Measurements from ENCODE around the gene AFF4.
A peak's percentile ranks its signal among the peaks of the same experiment; 100 is the strongest.

Gene AFF4

GRCh38 chr5:132915681-132916080, 47.8 kb downstream of the AFF4 start:
- TF ChIP-seq CTCF (IDR thresholded peaks at IDR 0.05): no peak
- DNase-seq: no peak
- no peak overlapping the region for H3K27ac Mint-ChIP-seq
- no peaks in the 10 kb centered on the region for H3K27me3 Mint-ChIP-seq (ENCODE audit: low read depth, poor library complexity)
- H3K36me3 Mint-ChIP-seq (ENCODE audit: low read depth): peaks cover 71% of the 10 kb centered on the region
- H3K4me1 Mint-ChIP-seq: no peaks in the 10 kb centered on the region
- H3K9me3 Mint-ChIP-seq: no peaks in the 10 kb centered on the region
- no peak overlapping the region for H3K4me3 Mint-ChIP-seq

- no peak for TF ChIP-seq CTCF (IDR thresholded peaks at IDR 0.05)
- Mint-ChIP-seq H3K36me3 (ENCODE audit: low read depth) (peaks cover 72% of the 10 kb centered on the region), H3K4me1 (no peaks in the 10 kb centered on the region), H3K27ac (no peak overlapping the region), H3K9me3 (no peaks in the 10 kb centered on the region), H3K27me3 (ENCODE audit: low read depth, poor library complexity) (no peaks in the 10 kb centered on the region), H3K4me3 (no peak overlapping the region)
- DNase-seq: no peak
Measured at GRCh38 chr5:132909702-132910101, 53.7 kb downstream of the AFF4 start.

GRCh38 chr5:132907161-132907560, 56.3 kb downstream of the AFF4 start:
- TF ChIP-seq CTCF (IDR thresholded peaks at IDR 0.05): no peak
- no peak for DNase-seq
- Mint-ChIP-seq H3K4me1 (no peaks in the 10 kb centered on the region), H3K27ac (no peak overlapping the region), H3K27me3 (ENCODE audit: low read depth, poor library complexity) (no peaks in the 10 kb centered on the region), H3K4me3 (no peak overlapping the region), H3K36me3 (ENCODE audit: low read depth) (peaks cover 73% of the 10 kb centered on the region), H3K9me3 (no peaks in the 10 kb centered on the region)

- H3K27me3 Mint-ChIP-seq (ENCODE audit: low read depth, poor library complexity): no peaks in the 10 kb centered on the region
- no peaks in the 10 kb centered on the region for H3K4me1 Mint-ChIP-seq
- H3K36me3 Mint-ChIP-seq (ENCODE audit: low read depth): peaks cover 67% of the 10 kb centered on the region
- no peak overlapping the region for H3K27ac Mint-ChIP-seq
- TF ChIP-seq CTCF (IDR thresholded peaks at IDR 0.05): no peak
- no peak for DNase-seq
- H3K9me3 Mint-ChIP-seq: no peaks in the 10 kb centered on the region
- H3K4me3 Mint-ChIP-seq: no peak overlapping the region
Measured at GRCh38 chr5:132905938-132906337, 57.5 kb downstream of the AFF4 start.

GRCh38 chr5:132901730-132902129, 61.7 kb downstream of the AFF4 start:
- no peaks in the 10 kb centered on the region for H3K27me3 Mint-ChIP-seq (ENCODE audit: low read depth, poor library complexity)
- H3K9me3 Mint-ChIP-seq: no peaks in the 10 kb centered on the region
- H3K27ac Mint-ChIP-seq: no peak overlapping the region
- DNase-seq: no peak
- no peak for TF ChIP-seq CTCF (IDR thresholded peaks at IDR 0.05)
- H3K4me1 Mint-ChIP-seq: no peaks in the 10 kb centered on the region
- H3K36me3 Mint-ChIP-seq (ENCODE audit: low read depth): peaks cover 78% of the 10 kb centered on the region
- no peak overlapping the region for H3K4me3 Mint-ChIP-seq

- peaks cover 78% of the 10 kb centered on the region for H3K36me3 Mint-ChIP-seq (ENCODE audit: low read depth)
- TF ChIP-seq CTCF (IDR thresholded peaks at IDR 0.05): no peak
- no peak overlapping the region for H3K4me3 Mint-ChIP-seq
- H3K27ac Mint-ChIP-seq: peak overlapping the region; percentile 21
- no peaks in the 10 kb centered on the region for H3K9me3 Mint-ChIP-seq
- H3K27me3 Mint-ChIP-seq (ENCODE audit: low read depth, poor library complexity): no peaks in the 10 kb centered on the region
- no peaks in the 10 kb centered on the region for H3K4me1 Mint-ChIP-seq
- DNase-seq: no peak
Measured at GRCh38 chr5:132901036-132901435, 62.4 kb downstream of the AFF4 start.
